GM12872 (cell line): ENCODE data around the gene PSD2.

Experiments used
- CTCF ChIP-seq: IDR thresholded peaks from 3 replicates; pipeline ENCODE4 v1.5.1; 2011; ENCODE audit warnings: low read depth, mild to moderate bottlenecking, low read length, moderate library complexity; ENCODE audit not compliant: insufficient read depth

The PSD2 gene

GRCh38 chr5:139812323-139812722, 16.7 kb downstream of the PSD2 start:
- no peak for TF ChIP-seq CTCF

- TF ChIP-seq CTCF, result no peak
Measured at GRCh38 chr5:139812836-139813805, 17.5 kb downstream of the PSD2 start.

- no peak for TF ChIP-seq CTCF
Measured at GRCh38 chr5:139814191-139814601, 18.6 kb downstream of the PSD2 start.

- TF ChIP-seq CTCF, result no peak
Measured at GRCh38 chr5:139814704-139815280, 19.2 kb downstream of the PSD2 start.

- TF ChIP-seq CTCF, result no peak
Measured at GRCh38 chr5:139816566-139816965, 21.0 kb downstream of the PSD2 start.

- no peak for TF ChIP-seq CTCF
Measured at GRCh38 chr5:139817362-139817761, 21.8 kb downstream of the PSD2 start.

GRCh38 chr5:139817970-139818369, 22.4 kb downstream of the PSD2 start:
- TF ChIP-seq CTCF, result no peak
